Left forelimb (tissue), 1 donor: Measurements from ENCODE around the gene GRWD1.
A peak's percentile ranks its signal among the peaks of the same experiment; 100 is the strongest.

ENCODE experiments used
- DNase-seq: peaks from one replicate; pipeline ENCODE4 v3.0.0-alpha.2; 2018; ENCODE audit warnings: low spot score

GRWD1 gene

GRCh38 chr19:48497728-48498594, 52.2 kb downstream of the GRWD1 start:
- DNase-seq = peak; percentile 58

GRCh38 chr19:48498595-48499311, 53.0 kb downstream of the GRWD1 start:
- peak; percentile 60 for DNase-seq

GRCh38 chr19:48499316-48500090, 53.7 kb downstream of the GRWD1 start:
- no peak for DNase-seq

- DNase-seq = no peak
Observed at GRCh38 chr19:48500830-48501493, 55.2 kb downstream of the GRWD1 start.

- peak; percentile 63 for DNase-seq
Observed at GRCh38 chr19:48501494-48502349, 55.9 kb downstream of the GRWD1 start.

- DNase-seq = peak; percentile 61
Observed at GRCh38 chr19:48502350-48503018, 56.7 kb downstream of the GRWD1 start.

- no peak for DNase-seq
Observed at GRCh38 chr19:48506138-48506733, 60.5 kb downstream of the GRWD1 start.
